ENCODE data around the gene CCDC148. TPM values are rescaled to one million over a fixed set of nuclear protein-coding genes. Genes with fewer than 3 reads are reported as not detected.
A peak's percentile ranks its signal among the peaks of the same experiment; 100 is the strongest.

CCDC148 gene
- polyA plus RNA-seq, 3 donors, result not detected

GRCh38 chr2:158221063-158222020 is 235.2 kb downstream of the CCDC148 start:
- peaks cover 16% of the 10 kb centered on the region for H3K4me1 Mint-ChIP-seq

More at GRCh38 chr2:158221063-158222020, 235.2 kb downstream of the CCDC148 start:
- H3K4me2 ChIP-seq (replicated peaks; ENCODE audit: extremely low read depth, low read length, poor library complexity, severe bottlenecking), result no peak overlapping the region
- no peak overlapping the region for H3K27ac ChIP-seq (ENCODE audit: low read depth in 1 of 2, low read length in 2 of 2)
- H3K79me2 ChIP-seq (ENCODE audit: insufficient read depth, low read length), result no peaks in the 10 kb centered on the region
- 43% methylated on average over 2 of the region's 4 CpGs for WGBS (ENCODE audit: insufficient coverage)
- Mint-ChIP-seq H3K27ac (peak overlapping the region in 1 of 7 donors; percentile 80), H3K9me3 (peaks cover 0 to 9% (median 2%) of the 10 kb centered on the region in 7 donors), H3K27me3 (ENCODE audit: low read depth in 3 of 3) (no peaks in the 10 kb centered on the region), H3K36me3 (no peaks in the 10 kb centered on the region), H3K4me3 (no peak overlapping the region)
- peaks cover 21 to 26% of the 10 kb centered on the region in 2 donors for H3K4me1 ChIP-seq (ENCODE audit: control insufficient read depth in 1 of 2, insufficient read depth in 2 of 2, low read length in 2 of 2)
- TF ChIP-seq CTCF (IDR thresholded peaks at IDR 0.05), result no peak
- no peak overlapping the region for H3K4me3 ChIP-seq (replicated peaks in 1 of 3; ENCODE audit: low read depth in 2 of 3, low read length in 3 of 3)
- H3K9ac ChIP-seq (ENCODE audit: insufficient read depth, low read length, poor library complexity, severe bottlenecking), result no peak overlapping the region
- intact Hi-C loops (cut with micrococcal nuclease), result loop anchor here in 1 of 2 donors (10.0 kb wide), 1 partner anchor 67 kb away; no protein-coding TSS in a partner anchor
- no peaks in the 10 kb centered on the region for H3K9me3 ChIP-seq (replicated peaks in 1 of 2; ENCODE audit: control insufficient read depth in 1 of 2, insufficient read depth in 1 of 2, low read length in 2 of 2)
- H3K36me3 ChIP-seq (replicated peaks in 1 of 2; ENCODE audit: control insufficient read depth in 1 of 2, insufficient read depth in 2 of 2, low read length in 2 of 2), result no peaks in the 10 kb centered on the region
- DNase-seq, result peak in 1 of 3 donors; percentile 9
- H3K27me3 ChIP-seq (ENCODE audit: control insufficient read depth in 2 of 2, insufficient read depth in 2 of 2, low read length in 2 of 2), result no peaks in the 10 kb centered on the region
- H4K20me1 ChIP-seq (ENCODE audit: insufficient read depth, low read length), result no peaks in the 10 kb centered on the region
- H2AFZ ChIP-seq (ENCODE audit: insufficient read depth, low read depth, low read length, poor library complexity, severe bottlenecking), result no peak overlapping the region
